GM10248 (cell line): ENCODE measurements around the gene NSRP1.

Source experiments
- CTCF ChIA-PET: fragments of 300-600 bp; sonication (Branson Sonifier 250); formaldehyde crosslinking; extraction: SDS; loops from one replicate; lab custom pipeline; 2021; ENCODE audit warnings: antibody characterized with exemption; lab: Yijun Ruan, JAX
- POLR2A ChIA-PET: fragments of 350-650 bp; sonication (Branson Sonifier 250); formaldehyde crosslinking; extraction: SDS; loops from one replicate; lab custom pipeline; 2020; ENCODE audit warnings: antibody characterized with exemption; lab: Yijun Ruan, JAX
- DNase-seq: peaks from one replicate; pipeline ENCODE4 v3.0.0; 2012; ENCODE audit errors: extremely low spot score
- CTCF ChIP-seq: IDR thresholded peaks from 2 replicates; pipeline ENCODE4 v1.5.1; 2012; ENCODE audit warnings: mild to moderate bottlenecking, low read depth; ENCODE audit errors: extremely low read depth, missing control alignments, control extremely low read depth

Gene NSRP1

GRCh38 chr17:30155389-30155788 lies 38.8 kb downstream of the NSRP1 start:
- TF ChIP-seq CTCF = no peak
- ChIA-PET POLR2A (no interaction called here), CTCF (no interaction called here)
- no peak for DNase-seq

- DNase-seq = no peak
- ChIA-PET POLR2A (no interaction called here), CTCF (no interaction called here)
- TF ChIP-seq CTCF = no peak
These were observed 42.4 kb downstream of the NSRP1 start for GRCh38 chr17:30158896-30159625.

GRCh38 chr17:30160419-30161172 lies 44.0 kb downstream of the NSRP1 start:
- CTCF ChIA-PET = no interaction called here
- no peak for TF ChIP-seq CTCF
- no peak for DNase-seq
- POLR2A ChIA-PET = no interaction called here

GRCh38 chr17:30161601-30162000 lies 45.0 kb downstream of the NSRP1 start:
- ChIA-PET POLR2A (no interaction called here), CTCF (interaction anchor here (2.3 kb wide), 1 partner anchor 11 kb away, joined by 14 read pairs; no protein-coding TSS in a partner anchor)
- no peak for DNase-seq
- TF ChIP-seq CTCF = no peak

GRCh38 chr17:30164531-30164930 lies 47.9 kb downstream of the NSRP1 start:
- no peak for TF ChIP-seq CTCF
- CTCF ChIA-PET = interaction anchor here (0.9 to 3.2 kb wide), 5 partner anchors 31 to 59 kb away, joined by 3 to 15 read pairs (median 3); no protein-coding TSS in a partner anchor
- DNase-seq = no peak
- POLR2A ChIA-PET = no interaction called here

GRCh38 chr17:30165147-30165546 lies 48.5 kb downstream of the NSRP1 start:
- DNase-seq = no peak
- ChIA-PET CTCF (interaction anchor here (0.9 to 3.2 kb wide), 5 partner anchors 31 to 60 kb away, joined by 3 to 15 read pairs (median 3); no protein-coding TSS in a partner anchor), POLR2A (no interaction called here)
- TF ChIP-seq CTCF = no peak
